Keratinocyte (primary cell): ENCODE data around the gene RNU6-1. TPM values are rescaled to one million over a fixed set of nuclear protein-coding genes. Genes with fewer than 3 reads are reported as not detected.
A peak's percentile ranks its signal among the peaks of the same experiment; 100 is the strongest.

Source experiments
- DNase-seq: peaks from one replicate; pipeline ENCODE4 v3.0.0-alpha.2; 2011; ENCODE audit warnings: low read depth, missing footprints, low spot score
- FAIRE-seq: peaks from 2 replicates; lab custom pipeline; 2011; peaks lifted over from hg19 to GRCh38; lab: Jason Lieb, UNC
- H2AFZ ChIP-seq: 2 replicates; pipeline ENCODE4 v1.6.0; 2012; ENCODE audit warnings: low read length, control low read depth, inconsistent platforms; ENCODE audit not compliant: control insufficient read depth
- H3K27ac ChIP-seq: 2 replicates; pipeline ENCODE4 v1.5.1; 2011; ENCODE audit warnings: low read length; ENCODE audit not compliant: control insufficient read depth, insufficient read depth
- H3K27me3 ChIP-seq: 3 replicates; pipeline ENCODE4 v1.6.0; 2011; ENCODE audit warnings: low read length; ENCODE audit not compliant: control insufficient read depth, insufficient read depth; ENCODE audit errors: extremely low read depth
- H3K36me3 ChIP-seq, 2 experiments: 2 replicates in 1 of 2; 3 replicates in 1 of 2; pipeline ENCODE4 v1.5.1; 2011; ENCODE audit warnings: low read length in 2 of 2, mild to moderate bottlenecking in 1 of 2; ENCODE audit not compliant: control insufficient read depth in 2 of 2, insufficient read depth in 2 of 2; ENCODE audit errors: extremely low read depth in 1 of 2
- H3K4me1 ChIP-seq: 3 replicates; pipeline ENCODE4 v1.5.1; 2011; ENCODE audit warnings: low read length; ENCODE audit not compliant: control insufficient read depth, insufficient read depth; ENCODE audit errors: extremely low read depth
- H3K4me2 ChIP-seq: 3 replicates; pipeline ENCODE4 v1.6.0; 2011; ENCODE audit warnings: low read depth, low read length; ENCODE audit not compliant: control insufficient read depth, insufficient read depth; ENCODE audit errors: extremely low read depth
- H3K4me3 ChIP-seq, 3 experiments: fragments of 200-600 bp in 1 of 3; sonication (generic) in 1 of 3; 2 replicates in 2 of 3; 3 replicates in 1 of 3; pipeline ENCODE4 v1.5.1; 2011 to 2016; ENCODE audit warnings: low read length in 3 of 3, mild to moderate bottlenecking in 3 of 3, control low read depth in 2 of 3, inconsistent platforms in 1 of 3, low read depth in 1 of 3, mixed read lengths in 1 of 3, mixed run types in 1 of 3, moderate library complexity in 1 of 3; ENCODE audit not compliant: control insufficient read depth in 2 of 3, insufficient read depth in 2 of 3; ENCODE audit errors: extremely low read depth in 1 of 3
- H3K79me2 ChIP-seq: 2 replicates; pipeline ENCODE4 v1.6.0; 2012; ENCODE audit warnings: low read length; ENCODE audit not compliant: control insufficient read depth, insufficient read depth
- H3K9ac ChIP-seq: 3 replicates; pipeline ENCODE4 v1.6.0; 2011; ENCODE audit warnings: low read length; ENCODE audit not compliant: control insufficient read depth, insufficient read depth; ENCODE audit errors: extremely low read depth
- H3K9me1 ChIP-seq: 3 replicates; pipeline ENCODE4 v1.6.0; 2011; ENCODE audit warnings: low read length; ENCODE audit not compliant: control insufficient read depth, insufficient read depth; ENCODE audit errors: extremely low read depth
- H3K9me3 ChIP-seq: 2 replicates; pipeline ENCODE4 v1.5.1; 2012; ENCODE audit warnings: low read depth, low read length; ENCODE audit not compliant: control insufficient read depth
- H4K20me1 ChIP-seq: 3 replicates; pipeline ENCODE4 v1.6.0; 2011; ENCODE audit warnings: low read length; ENCODE audit not compliant: control insufficient read depth, insufficient read depth; ENCODE audit errors: extremely low read depth
- CTCF ChIP-seq, 3 experiments: IDR thresholded peaks in 1 of 3; conservative IDR thresholded peaks in 1 of 3; optimal IDR thresholded peaks in 1 of 3; 2 replicates in 2 of 3; 3 replicates in 1 of 3; pipeline versions ENCODE3 to v1.5.1; 2011; ENCODE audit warnings: low read length in 3 of 3, mild to moderate bottlenecking in 3 of 3, moderate library complexity in 2 of 3, control low read depth in 1 of 3, inconsistent platforms in 1 of 3; ENCODE audit not compliant: insufficient read depth in 2 of 3; ENCODE audit errors: extremely low read depth in 1 of 3
- EZH2 ChIP-seq: IDR thresholded peaks from one replicate; pipeline ENCODE4 v1.6.1; 2012; ENCODE audit warnings: inconsistent platforms, mild to moderate bottlenecking, low read length, moderate library complexity
- dilution Hi-C: fragments of 300-500 bp; cut with MboI; formaldehyde crosslinking; loops from one replicate; pipeline ENCODE4 v1.7.0; 2020; ENCODE audit warnings: low sequenced_read_pairs; ENCODE audit not compliant: extremely low pct_ligation_motif_present
- polyA plus RNA-seq, 5 experiments: library from polyadenylated mRNA; depleted of rRNA in 3 of 5; stranded (reverse) in 3 of 5; stranded (forward) in 1 of 5; unstranded in 1 of 5; fragments of >200 nt; gene quantifications; 1 replicate in 1 of 5; 2 replicates in 3 of 5; 3 replicates in 1 of 5; pipeline versions ENCODE4 v1.2.1 to v1.2.3, GENCODE V29; 2011 to 2012; ENCODE audit warnings: missing spikeins in 2 of 5, low read depth in 1 of 5, low replicate concordance in 1 of 5

The RNU6-1 gene
- polyA plus RNA-seq, 1 donor (not counting 4 experiments of a cell fraction or from before 2014, with no cell fraction given): not detected

DNA sequence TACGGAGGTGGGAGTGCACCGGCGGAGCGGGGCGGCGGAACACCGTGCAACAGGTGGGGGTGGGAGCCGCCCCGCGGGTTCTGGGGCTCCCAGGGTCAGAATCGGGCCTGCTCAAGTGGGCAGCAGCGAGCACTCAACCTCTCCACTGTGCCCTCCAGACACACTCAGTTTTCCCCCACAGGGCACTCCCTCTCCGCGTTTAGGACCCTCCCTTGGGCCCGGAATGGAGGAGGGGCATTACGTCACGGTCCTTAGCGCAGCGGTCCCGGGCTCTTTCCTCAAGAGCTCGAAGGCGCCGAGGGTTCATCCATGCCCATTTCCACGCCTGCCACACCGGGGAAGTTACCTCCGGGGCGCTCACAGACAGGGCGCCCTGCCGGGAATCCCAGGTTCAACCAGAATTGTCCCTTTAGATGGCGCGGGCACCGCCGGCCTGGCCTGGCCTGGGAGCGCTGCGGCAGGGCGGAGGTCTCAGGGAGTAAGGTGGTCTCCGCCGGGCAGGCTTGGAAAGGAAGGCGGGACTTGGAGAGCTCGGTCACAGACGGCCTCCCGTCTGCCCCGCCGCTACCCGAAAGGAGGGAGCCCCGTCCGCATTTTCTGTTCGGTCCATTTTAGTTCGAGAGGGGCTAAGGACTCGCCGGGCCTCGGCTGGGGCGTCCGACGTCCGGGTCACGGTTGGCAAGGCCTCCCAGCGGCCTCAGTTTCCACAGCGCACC is 5.1 kb downstream of the RNU6-1 start:
- Histone ChIP-seq H3K9me3 (no peaks in the 10 kb centered on the region), H3K4me1 (peaks cover 24% of the 10 kb centered on the region), H4K20me1 (no peaks in the 10 kb centered on the region), H3K9ac (no peak overlapping the region), H3K36me3 (no peaks in the 10 kb centered on the region), H3K9me1 (no peaks in the 10 kb centered on the region), H3K27me3 (peaks cover 63% of the 10 kb centered on the region), H3K4me3 (peak overlapping the region in 2 of 3 experiments; percentile 2 to 9), H3K79me2 (no peaks in the 10 kb centered on the region), H3K27ac (no peak overlapping the region), H2AFZ (no peak overlapping the region), H3K4me2 (peak overlapping the region; percentile 77)
- no peak for FAIRE-seq
- TF ChIP-seq CTCF (optimal IDR thresholded peaks at IDR 0.05 in 1 of 3, IDR thresholded peaks at IDR 0.05 in 1 of 3, conservative IDR thresholded peaks at IDR 0.05 in 1 of 3; ENCODE audit: extremely low read depth in 1 of 3, insufficient read depth in 2 of 3, low read length in 3 of 3) (no peak), EZH2 (peak; percentile 98)
- dilution Hi-C loops: no loop called here
- no peak for DNase-seq

DNA sequence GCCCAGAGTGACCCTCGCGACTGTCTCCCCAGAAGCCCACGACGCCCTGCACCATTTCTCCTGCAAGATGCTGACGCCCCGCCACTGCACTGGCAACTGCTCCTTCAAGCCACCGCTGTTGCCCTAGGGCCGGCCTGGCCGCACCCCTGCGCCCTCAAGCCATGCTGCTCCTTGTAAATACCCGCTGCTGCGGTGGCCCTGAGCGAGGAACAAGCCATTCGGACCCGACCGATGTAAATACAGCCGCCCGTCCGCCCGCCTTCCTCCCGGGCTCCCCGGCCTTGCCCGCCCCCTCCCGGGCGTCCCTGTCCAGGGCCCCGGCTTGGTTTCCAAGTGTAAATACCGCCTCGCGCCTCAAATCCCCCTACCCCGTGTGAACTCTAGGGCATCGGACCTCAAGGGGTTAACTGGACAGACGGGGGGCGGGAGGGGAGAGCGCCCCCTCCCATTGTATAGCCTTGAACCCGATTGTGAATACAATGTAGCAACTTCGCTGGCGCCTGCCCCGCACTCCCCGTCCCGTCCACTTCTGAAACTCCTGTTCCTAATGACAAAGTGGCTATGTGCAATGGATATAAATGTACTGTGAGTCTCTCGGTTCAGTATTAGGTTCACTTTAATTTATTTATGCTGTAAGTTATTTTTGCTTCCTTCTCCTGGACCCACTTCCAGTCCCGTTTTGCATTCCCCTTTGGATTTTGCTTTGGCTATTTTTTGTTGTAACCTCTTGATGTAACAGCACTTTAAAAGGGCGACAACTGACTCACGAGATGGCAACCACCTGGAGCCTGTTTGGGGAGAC is 5.9 kb downstream of the RNU6-1 start:
- DNase-seq (no peak), FAIRE-seq (no peak)
- dilution Hi-C loops: no loop called here
- H3K9me1 ChIP-seq: no peaks in the 10 kb centered on the region
- no peaks in the 10 kb centered on the region for H3K79me2 ChIP-seq
- peak overlapping the region; percentile 77 for H3K4me2 ChIP-seq
- H3K4me3 ChIP-seq: peak overlapping the region in 2 of 3 experiments; percentile 9 to 40
- peaks cover 21% of the 10 kb centered on the region for H3K4me1 ChIP-seq
- no peak overlapping the region for H3K27ac ChIP-seq
- no peak overlapping the region for H3K9ac ChIP-seq
- H3K9me3 ChIP-seq: no peaks in the 10 kb centered on the region
- H4K20me1 ChIP-seq: no peaks in the 10 kb centered on the region
- TF ChIP-seq EZH2: peak; percentile 96
- peak; percentile 43 to 63 (median 48) for TF ChIP-seq CTCF (optimal IDR thresholded peaks at IDR 0.05 in 1 of 3, IDR thresholded peaks at IDR 0.05 in 1 of 3, conservative IDR thresholded peaks at IDR 0.05 in 1 of 3; ENCODE audit: extremely low read depth in 1 of 3, insufficient read depth in 2 of 3, low read length in 3 of 3)
- no peaks in the 10 kb centered on the region for H3K36me3 ChIP-seq
- H2AFZ ChIP-seq: no peak overlapping the region
- peaks cover 72% of the 10 kb centered on the region for H3K27me3 ChIP-seq
